HFFc6 (cell line): ENCODE measurements around the gene FGGY. TPM values are rescaled to one million over a fixed set of nuclear protein-coding genes. Genes with fewer than 3 reads are reported as not detected.

Experiments used
- DNase-seq: peaks from one replicate; pipeline ENCODE4 v3.0.0-alpha.2; 2018
- H3K27ac Mint-ChIP-seq: 2 replicates; pipeline ENCODE4 v1.8.0; 2020; ENCODE audit warnings: mild to moderate bottlenecking, mixed read lengths
- H3K27me3 Mint-ChIP-seq: 2 replicates; pipeline ENCODE4 v1.8.0; 2021; ENCODE audit warnings: mild to moderate bottlenecking, moderate library complexity, mixed read lengths; ENCODE audit not compliant: insufficient read depth
- H3K36me3 Mint-ChIP-seq: 2 replicates; pipeline ENCODE4 v1.8.0; 2021; ENCODE audit warnings: low read depth, mixed read lengths
- H3K4me1 Mint-ChIP-seq: 2 replicates; pipeline ENCODE4 v1.8.0; 2020; ENCODE audit warnings: low read depth, mixed read lengths
- H3K4me3 Mint-ChIP-seq: 2 replicates; pipeline ENCODE4 v1.8.0; 2020; ENCODE audit warnings: mild to moderate bottlenecking, moderate library complexity, mixed read lengths
- H3K9me3 Mint-ChIP-seq: 2 replicates; pipeline ENCODE4 v1.8.0; 2020; ENCODE audit warnings: mild to moderate bottlenecking, mixed read lengths
- CTCF ChIP-seq: fragments of 200-600 bp; sonication (generic); IDR thresholded peaks from 2 replicates; pipeline ENCODE4 v1.5.0; 2021; ENCODE audit warnings: antibody characterized with exemption, mild to moderate bottlenecking
- total RNA-seq, 6 experiments: library from RNA; stranded (reverse); fragmentation: NEBNext Ultra II Directional; extraction: Animal tissue kit (Norgen Biotek cat#: 25700); gene quantifications; 2 replicates in 1 of 6; 3 replicates in 5 of 6; pipeline ENCODE4 v1.2.3, GENCODE V29; 2021

FGGY gene
- total RNA-seq, 6 experiments from 2014 or later = 16.4 to 20.1 (median 18.7) TPM

- no peak for TF ChIP-seq CTCF
- DNase-seq = no peak
- Mint-ChIP-seq H3K27me3 (no peaks in the 10 kb centered on the region; the same call in 1 of the 2 replicates), H3K36me3 (peaks cover 8% of the 10 kb centered on the region), H3K9me3 (peaks cover 4% of the 10 kb centered on the region), H3K4me3 (no peak overlapping the region), H3K4me1 (no peaks in the 10 kb centered on the region), H3K27ac (no peak overlapping the region)
Observed at GRCh38 chr1:59714219-59714618, 417.3 kb downstream of the FGGY start.

GRCh38 chr1:59714966-59715365 is 418.1 kb downstream of the FGGY start:
- Mint-ChIP-seq H3K27ac (no peak overlapping the region), H3K36me3 (peaks cover 8% of the 10 kb centered on the region), H3K27me3 (no peaks in the 10 kb centered on the region; the same call in 1 of the 2 replicates), H3K9me3 (peaks cover 4% of the 10 kb centered on the region), H3K4me1 (no peaks in the 10 kb centered on the region), H3K4me3 (no peak overlapping the region)
- no peak for DNase-seq
- TF ChIP-seq CTCF = no peak

GRCh38 chr1:59716832-59717231 is 419.9 kb downstream of the FGGY start:
- no peak overlapping the region for H3K4me3 Mint-ChIP-seq
- H3K4me1 Mint-ChIP-seq = no peaks in the 10 kb centered on the region
- no peaks in the 10 kb centered on the region for H3K36me3 Mint-ChIP-seq
- no peak for DNase-seq
- no peak for TF ChIP-seq CTCF
- no peaks in the 10 kb centered on the region; the same call in 1 of the 2 replicates for H3K27me3 Mint-ChIP-seq
- no peaks in the 10 kb centered on the region for H3K9me3 Mint-ChIP-seq
- no peak overlapping the region for H3K27ac Mint-ChIP-seq

GRCh38 chr1:59718064-59718988 is 421.4 kb downstream of the FGGY start:
- peaks cover 5% of the 10 kb centered on the region for H3K36me3 Mint-ChIP-seq
- TF ChIP-seq CTCF = peak; percentile 80
- H3K4me1 Mint-ChIP-seq = no peaks in the 10 kb centered on the region
- peak; percentile 30 for DNase-seq
- no peaks in the 10 kb centered on the region; the same call in 1 of the 2 replicates for H3K27me3 Mint-ChIP-seq
- no peak overlapping the region for H3K27ac Mint-ChIP-seq
- H3K9me3 Mint-ChIP-seq = peaks cover 3% of the 10 kb centered on the region; the same call in 1 of the 2 replicates
- no peak overlapping the region for H3K4me3 Mint-ChIP-seq

- peaks cover 9% of the 10 kb centered on the region for H3K36me3 Mint-ChIP-seq
- H3K9me3 Mint-ChIP-seq = peaks cover 4% of the 10 kb centered on the region; the same call in 1 of the 2 replicates
- TF ChIP-seq CTCF = no peak
- no peak for DNase-seq
- H3K4me3 Mint-ChIP-seq = no peak overlapping the region
- H3K27me3 Mint-ChIP-seq = no peaks in the 10 kb centered on the region; the same call in 1 of the 2 replicates
- H3K4me1 Mint-ChIP-seq = no peaks in the 10 kb centered on the region
- no peak overlapping the region for H3K27ac Mint-ChIP-seq
Observed at GRCh38 chr1:59718989-59719360, 422.1 kb downstream of the FGGY start.
